Esophagus muscularis mucosa (tissue), 4 donors: ENCODE data around the gene TRERF1. TPM values are rescaled to one million over a fixed set of nuclear protein-coding genes. Genes with fewer than 3 reads are reported as not detected.

Experiments
- DNase-seq: peaks from one replicate; pipeline ENCODE4 v3.0.0-alpha.2; 2017; ENCODE audit errors: extremely low spot score
- H3K27ac ChIP-seq, 4 donors: fragments of 200-600 bp; sonication (generic); replicated peaks in 1 of 4; 1 replicate in 3 of 4; 2 replicates in 1 of 4; pipeline ENCODE4 v1.5.1; 2016 to 2019; ENCODE audit warnings: mild to moderate bottlenecking in 1 of 4
- H3K27me3 ChIP-seq, 4 donors: fragments of 200-600 bp; sonication (generic); one replicate each; pipeline versions ENCODE4 v1.5.1 to v1.6.0; 2016 to 2019
- H3K36me3 ChIP-seq, 4 donors: fragments of 200-600 bp; sonication (generic); one replicate each; pipeline ENCODE4 v1.5.1; 2016 to 2019
- H3K4me1 ChIP-seq, 4 donors: fragments of 200-600 bp; sonication (generic); one replicate each; pipeline ENCODE4 v1.5.1; 2016 to 2019
- H3K4me3 ChIP-seq, 4 donors: fragments of 200-600 bp; sonication (generic); 1 replicate in 2 of 4; 2 replicates in 2 of 4; pipeline ENCODE4 v1.5.1; 2016 to 2019; ENCODE audit warnings: mild to moderate bottlenecking in 4 of 4, moderate library complexity in 1 of 4
- H3K9me3 ChIP-seq, 4 donors: fragments of 200-600 bp; sonication (generic); 1 replicate in 3 of 4; 2 replicates in 1 of 4; pipeline ENCODE4 v1.5.1; 2016 to 2019
- CTCF ChIP-seq, 3 experiments: fragments of 200-600 bp in 2 of 3; fragments of 450-650 bp in 1 of 3; sonication (generic) in 2 of 3; IDR thresholded peaks; one replicate each; pipeline ENCODE4 v1.5.1; 2017 to 2019; ENCODE audit warnings: antibody characterized with exemption in 3 of 3, mild to moderate bottlenecking in 2 of 3, moderate library complexity in 1 of 3
- EP300 ChIP-seq: sonication (generic); formaldehyde crosslinking; IDR thresholded peaks from one replicate; pipeline ENCODE4 v1.6.1; 2017; ENCODE audit warnings: antibody characterized with exemption
- POLR2A ChIP-seq: fragments of 450-650 bp; IDR thresholded peaks from one replicate; pipeline ENCODE4 v1.6.1; 2017; ENCODE audit warnings: antibody characterized with exemption, moderate library complexity, mild to moderate bottlenecking, low read depth
- POLR2AphosphoS5 ChIP-seq, 2 donors: sonication (generic); formaldehyde crosslinking; IDR thresholded peaks; one replicate each; pipeline ENCODE4 v1.6.1; 2017; ENCODE audit warnings: antibody characterized with exemption in 2 of 2
- WGBS: methylation state at CpG from one replicate; pipeline ENCODE4 v1.1.5; 2018; 5-methylcytosine and 5-hydroxymethylcytosine counted together
- intact Hi-C: fragments of 100-400 bp; cut with DNase I; formaldehyde crosslinking; loops from one replicate; pipeline ENCODE4 v1.15.1; 2023
- total RNA-seq, 4 donors: library from RNA; depleted of rRNA; stranded (reverse); fragments of >200 nt; gene quantifications; one replicate each; pipeline versions ENCODE4 v1.1.0 to v1.2.1, GENCODE V29; 2016

TRERF1 gene
- total RNA-seq, 4 donors from 2014 or later, result 4.6 to 8.6 (median 6.4) TPM

GRCh38 chr6:42243046-42243445 lies 208.7 kb downstream of the TRERF1 start:
- Histone ChIP-seq H3K9me3 (no peaks in the 10 kb centered on the region), H3K4me1 (no peaks in the 10 kb centered on the region), H3K4me3 (no peak overlapping the region), H3K27me3 (no peaks in the 10 kb centered on the region), H3K27ac (no peak overlapping the region), H3K36me3 (peaks cover 12 to 75% (median 36%) of the 10 kb centered on the region in 4 donors)
- no peak for DNase-seq
- 98% methylated on average over 11 of the region's 11 CpGs for WGBS
- TF ChIP-seq POLR2AphosphoS5 (IDR thresholded peaks at IDR 0.05), result no peak
- no peak for TF ChIP-seq EP300
- no peak for TF ChIP-seq POLR2A
- intact Hi-C loops, result no loop called here

GRCh38 chr6:42241915-42242314 lies 209.8 kb downstream of the TRERF1 start:
- WGBS, result 90% methylated on average over 5 of the region's 5 CpGs
- intact Hi-C loops, result no loop called here
- H3K4me1 ChIP-seq, result no peaks in the 10 kb centered on the region
- TF ChIP-seq POLR2A (no peak), EP300 (no peak), CTCF (IDR thresholded peaks at IDR 0.05) (no peak), POLR2AphosphoS5 (IDR thresholded peaks at IDR 0.05) (no peak)
- H3K27ac ChIP-seq, result no peak overlapping the region
- H3K36me3 ChIP-seq, result peaks cover 12 to 86% (median 34%) of the 10 kb centered on the region in 4 donors
- no peaks in the 10 kb centered on the region for H3K9me3 ChIP-seq
- no peaks in the 10 kb centered on the region for H3K27me3 ChIP-seq
- DNase-seq, result no peak
- no peak overlapping the region for H3K4me3 ChIP-seq

- no peak overlapping the region for H3K27ac ChIP-seq
- intact Hi-C loops, result no loop called here
- no peak overlapping the region for H3K4me3 ChIP-seq
- WGBS, result 82% methylated on average over 7 of the region's 7 CpGs
- no peak for DNase-seq
- H3K4me1 ChIP-seq, result no peaks in the 10 kb centered on the region
- no peaks in the 10 kb centered on the region for H3K27me3 ChIP-seq
- no peak for TF ChIP-seq POLR2A
- peaks cover 20 to 81% (median 40%) of the 10 kb centered on the region in 4 donors for H3K36me3 ChIP-seq
- no peaks in the 10 kb centered on the region for H3K9me3 ChIP-seq
These were observed 211.9 kb downstream of the TRERF1 start for GRCh38 chr6:42239736-42240375.

GRCh38 chr6:42239333-42239732 lies 212.4 kb downstream of the TRERF1 start:
- Histone ChIP-seq H3K4me3 (no peak overlapping the region), H3K27ac (no peak overlapping the region), H3K27me3 (no peaks in the 10 kb centered on the region), H3K36me3 (peaks cover 20 to 77% (median 38%) of the 10 kb centered on the region in 4 donors), H3K9me3 (no peaks in the 10 kb centered on the region), H3K4me1 (no peaks in the 10 kb centered on the region)
- no peak for DNase-seq
- intact Hi-C loops, result no loop called here
- TF ChIP-seq POLR2AphosphoS5 (IDR thresholded peaks at IDR 0.05), result no peak
- WGBS, result 93% methylated on average over 5 of the region's 5 CpGs

GRCh38 chr6:42237857-42238256 lies 213.9 kb downstream of the TRERF1 start:
- H3K4me1 ChIP-seq, result no peaks in the 10 kb centered on the region
- H3K36me3 ChIP-seq, result peaks cover 20 to 75% (median 33%) of the 10 kb centered on the region in 4 donors
- no peak for TF ChIP-seq POLR2AphosphoS5 (IDR thresholded peaks at IDR 0.05)
- H3K9me3 ChIP-seq, result no peaks in the 10 kb centered on the region
- H3K27ac ChIP-seq, result no peak overlapping the region
- intact Hi-C loops, result no loop called here
- H3K27me3 ChIP-seq, result no peaks in the 10 kb centered on the region
- WGBS, result 91% methylated on average over 1 of the region's 1 CpG
- H3K4me3 ChIP-seq, result no peak overlapping the region
- DNase-seq, result no peak

- intact Hi-C loops, result no loop called here
- Histone ChIP-seq H3K27ac (no peak overlapping the region), H3K4me1 (no peaks in the 10 kb centered on the region), H3K4me3 (no peak overlapping the region), H3K9me3 (no peaks in the 10 kb centered on the region), H3K27me3 (no peaks in the 10 kb centered on the region), H3K36me3 (peaks cover 19 to 74% (median 31%) of the 10 kb centered on the region in 4 donors)
- TF ChIP-seq CTCF (IDR thresholded peaks at IDR 0.05) (no peak), POLR2AphosphoS5 (IDR thresholded peaks at IDR 0.05) (no peak), POLR2A (no peak), EP300 (no peak)
- WGBS, result 82% methylated on average over 5 of the region's 5 CpGs
- no peak for DNase-seq
These were observed 214.8 kb downstream of the TRERF1 start for GRCh38 chr6:42236682-42237473.
